ENCODE measurements around the gene HSP90AA1. TPM values are rescaled to one million over a fixed set of nuclear protein-coding genes. Genes with fewer than 3 reads are reported as not detected.
"Not testable (repeated sequence)": the region's sequence is repeated elsewhere in the genome, so short reads cannot be mapped to it uniquely, and the experiment has no call there.

The HSP90AA1 gene
- total and polyA plus RNA-seq, 10 donors = 98.3 to 395 (median 209) TPM

GRCh38 chr14:102084931-102085330 lies 1.9 kb downstream of the HSP90AA1 start:
- Histone ChIP-seq H3K9me3 (no peaks in the 10 kb centered on the region), H3K4me3 (peak overlapping the region in 5 of 8 donors; percentile 46 to 91 (median 85)), H3K27ac (peak overlapping the region in 2 of 8 donors; percentile 100), H3K36me3 (peaks cover 5 to 61% (median 57%) of the 10 kb centered on the region in 6 donors), H3K27me3 (replicated peaks in 1 of 7) (no peaks in the 10 kb centered on the region), H3K4me1 (peaks cover 43 to 82% (median 62%) of the 10 kb centered on the region in 6 donors)
- DNase-seq = no peak
- 78 to 87% (median 81%) methylated on average over 6 of the region's 6 CpGs for WGBS, 5 donors
- intact Hi-C loops (cut with DNase I; ENCODE audit: low total_unique reads) = loop anchor here (5.0 kb wide), 1 partner anchor 123 kb away; the partner anchor contains the start of gene DYNC1H1
- TF ChIP-seq POLR2AphosphoS5 (IDR thresholded peaks at IDR 0.05) (no peak), CTCF (IDR thresholded peaks at IDR 0.05 in 8 of 11, conservative IDR thresholded peaks at IDR 0.05 in 3 of 11) (no peak), POLR2A (IDR thresholded peaks at IDR 0.05) (no peak)

DNA sequence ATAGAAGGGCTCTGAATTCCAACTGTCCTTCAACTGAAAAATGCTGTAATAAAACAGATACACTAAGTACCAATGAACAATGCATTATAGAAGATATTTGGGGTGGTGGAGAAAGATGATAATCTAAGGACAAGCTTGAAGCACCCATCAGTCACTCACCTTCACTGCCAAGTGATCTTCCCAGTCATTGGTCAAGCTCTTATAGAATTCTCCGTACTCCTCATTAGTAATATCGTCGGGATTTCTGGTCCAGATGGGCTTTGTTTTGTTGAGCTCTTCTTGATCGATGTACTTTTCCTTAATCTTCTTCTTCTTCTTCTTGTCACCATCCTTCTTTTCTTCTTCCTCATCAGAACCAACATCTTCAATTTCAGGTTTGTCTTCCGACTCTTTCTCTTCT lies 2.3 kb downstream of the HSP90AA1 start:
- DNase-seq; H3K9me3 ChIP-seq; intact Hi-C loops (cut with DNase I; ENCODE audit: low total_unique reads); H3K27me3 ChIP-seq (replicated peaks in 1 of 7): not testable (repeated sequence)
- 67 to 94% (median 81%) methylated on average over 5 of the region's 5 CpGs for WGBS, 5 donors
- peak overlapping the region in 2 of 8 donors; percentile 9 to 69 for H3K4me3 ChIP-seq
- H3K36me3 ChIP-seq = peaks cover 5 to 65% (median 61%) of the 10 kb centered on the region in 6 donors
- H3K4me1 ChIP-seq = peaks cover 43 to 78% (median 62%) of the 10 kb centered on the region in 6 donors
- peak overlapping the region in 1 of 8 donors; percentile 11 for H3K27ac ChIP-seq

GRCh38 chr14:102081231-102082080 lies 5.4 kb downstream of the HSP90AA1 start:
- H3K4me3 ChIP-seq = no peak overlapping the region
- H3K9me3 ChIP-seq = no peaks in the 10 kb centered on the region
- TF ChIP-seq CTCF (IDR thresholded peaks at IDR 0.05 in 8 of 11, conservative IDR thresholded peaks at IDR 0.05 in 3 of 11) (no peak), POLR2A (IDR thresholded peaks at IDR 0.05) (no peak), POLR2AphosphoS5 (IDR thresholded peaks at IDR 0.05) (no peak)
- H3K4me1 ChIP-seq = peaks cover 33 to 56% (median 44%) of the 10 kb centered on the region in 6 donors
- no peak for DNase-seq
- peaks cover 5 to 93% (median 77%) of the 10 kb centered on the region in 6 donors for H3K36me3 ChIP-seq
- 84 to 92% (median 88%) methylated on average over 7 of the region's 7 CpGs for WGBS, 5 donors
- intact Hi-C loops (cut with DNase I; ENCODE audit: low total_unique reads) = no loop called here
- H3K27me3 ChIP-seq (replicated peaks in 1 of 7) = no peaks in the 10 kb centered on the region
- no peak overlapping the region for H3K27ac ChIP-seq

GRCh38 chr14:102080183-102081080 lies 6.4 kb downstream of the HSP90AA1 start:
- intact Hi-C loops (cut with DNase I; ENCODE audit: low total_unique reads) = no loop called here

More at GRCh38 chr14:102080183-102081080, 6.4 kb downstream of the HSP90AA1 start:
- TF ChIP-seq POLR2A (IDR thresholded peaks at IDR 0.05) (no peak), POLR2AphosphoS5 (IDR thresholded peaks at IDR 0.05) (no peak), CTCF (IDR thresholded peaks at IDR 0.05 in 8 of 11, conservative IDR thresholded peaks at IDR 0.05 in 3 of 11) (no peak)
- H3K4me1 ChIP-seq = peaks cover 28 to 47% (median 37%) of the 10 kb centered on the region in 6 donors
- 76 to 85% (median 80%) methylated on average over 14 of the region's 14 CpGs for WGBS, 5 donors
- H3K27me3 ChIP-seq (replicated peaks in 1 of 7) = no peaks in the 10 kb centered on the region
- peaks cover 5 to 87% (median 75%) of the 10 kb centered on the region in 6 donors for H3K36me3 ChIP-seq
- H3K9me3 ChIP-seq = no peaks in the 10 kb centered on the region
- H3K4me3 ChIP-seq = no peak overlapping the region
- DNase-seq = peak; percentile 24
- H3K27ac ChIP-seq = no peak overlapping the region

Measured in spleen (tissue), 11 donors.